Endodermal cell (in vitro differentiated cells): ENCODE data around the gene AP3D1. TPM values are rescaled to one million over a fixed set of nuclear protein-coding genes. Genes with fewer than 3 reads are reported as not detected.
"Not testable (repeated sequence)": the region's sequence is repeated elsewhere in the genome, so short reads cannot be mapped to it uniquely, and the experiment has no call there.

Experiments used
- DNase-seq: peaks from one replicate; pipeline ENCODE4 v3.0.0-alpha.2; 2017
- H3K27ac ChIP-seq: 2 replicates; pipeline ENCODE4 v1.5.1; 2013; ENCODE audit warnings: mild to moderate bottlenecking, low read depth, low read length, moderate library complexity
- H3K27me3 ChIP-seq: 2 replicates; pipeline ENCODE4 v1.6.1; 2013; ENCODE audit warnings: mild to moderate bottlenecking, low read length, moderate library complexity; ENCODE audit not compliant: insufficient read depth, control insufficient read depth, poor library complexity, severe bottlenecking
- H3K36me3 ChIP-seq: 2 replicates; pipeline ENCODE4 v1.7.0; 2013; ENCODE audit warnings: mild to moderate bottlenecking, low read length, moderate library complexity; ENCODE audit not compliant: control insufficient read depth, insufficient read depth
- H3K4me1 ChIP-seq: one replicate; pipeline ENCODE4 v1.7.0; 2013; ENCODE audit warnings: low read length; ENCODE audit not compliant: control insufficient read depth, insufficient read depth
- H3K4me3 ChIP-seq: 2 replicates; pipeline ENCODE4 v1.5.1; 2013; ENCODE audit warnings: mild to moderate bottlenecking, low read length, moderate library complexity
- H3K9ac ChIP-seq: 2 replicates; pipeline ENCODE4 v1.6.1; 2013; ENCODE audit warnings: mild to moderate bottlenecking, low read length, moderate library complexity; ENCODE audit not compliant: poor library complexity, severe bottlenecking; ENCODE audit errors: extremely low read depth
- H3K9me3 ChIP-seq: 2 replicates; pipeline ENCODE4 v1.6.1; 2013; ENCODE audit warnings: mild to moderate bottlenecking, low read length, moderate library complexity; ENCODE audit not compliant: control insufficient read depth
- H3K27ac Mint-ChIP-seq: 2 replicates; pipeline ENCODE4 v1.8.0; 2020; ENCODE audit warnings: mixed read lengths
- H3K27me3 Mint-ChIP-seq: 2 replicates; pipeline ENCODE4 v1.8.0; 2021; ENCODE audit warnings: mild to moderate bottlenecking, mixed read lengths; ENCODE audit not compliant: insufficient read depth
- H3K36me3 Mint-ChIP-seq: 2 replicates; pipeline ENCODE4 v1.8.0; 2020; ENCODE audit warnings: low read depth, mixed read lengths
- H3K4me1 Mint-ChIP-seq: 2 replicates; pipeline ENCODE4 v1.8.0; 2020; ENCODE audit warnings: mixed read lengths
- H3K4me3 Mint-ChIP-seq: 2 replicates; pipeline ENCODE4 v1.8.0; 2020; ENCODE audit warnings: mild to moderate bottlenecking, moderate library complexity, mixed read lengths
- H3K9me3 Mint-ChIP-seq: 2 replicates; pipeline ENCODE4 v1.8.0; 2020; ENCODE audit warnings: mild to moderate bottlenecking, mixed read lengths
- CTCF ChIP-seq: fragments of 200-600 bp; sonication (generic); conservative IDR thresholded peaks from 2 replicates; pipeline ENCODE4 v1.5.0; 2021; ENCODE audit warnings: antibody characterized with exemption, mild to moderate bottlenecking
- WGBS, 2 experiments: methylation state at CpG; one replicate each; pipeline versions ENCODE4 v1.1.5 to v1.1.7; 2013; ENCODE audit warnings: missing lambda C conversion rate in 2 of 2, mixed read lengths in 1 of 2; ENCODE audit not compliant: insufficient coverage in 1 of 2, insufficient read length in 1 of 2; 5-methylcytosine and 5-hydroxymethylcytosine counted together
- total RNA-seq, 2 donors: library from RNA; stranded (reverse); fragmentation: NEBNext Ultra II Directional in 1 of 2; extraction: Animal tissue kit (Norgen Biotek cat#: 25700) in 1 of 2; gene quantifications; 2 replicates in 1 of 2; 3 replicates in 1 of 2; pipeline ENCODE4 v1.2.1, GENCODE V29; 2021

The AP3D1 gene
- total RNA-seq, 2 donors from 2014 or later: 162 to 181 TPM

GRCh38 chr19:2132731-2133490 is 18.5 kb downstream of the AP3D1 start:
- Histone ChIP-seq H3K27ac (no peak overlapping the region), H3K9ac (no peak overlapping the region), H3K9me3 (no peaks in the 10 kb centered on the region), H3K4me1 (no peaks in the 10 kb centered on the region), H3K36me3 (peaks cover 55% of the 10 kb centered on the region), H3K4me3 (no peak overlapping the region), H3K27me3 (no peaks in the 10 kb centered on the region)
- no peaks in the 10 kb centered on the region for H3K9me3 Mint-ChIP-seq
- 93% methylated on average over 16 to 19 of the region's 19 CpGs for WGBS, 2 experiments
- H3K36me3 Mint-ChIP-seq: peaks cover 48% of the 10 kb centered on the region
- no peaks in the 10 kb centered on the region for H3K27me3 Mint-ChIP-seq
- H3K27ac Mint-ChIP-seq: no peak overlapping the region
- H3K4me3 Mint-ChIP-seq: no peak overlapping the region
- TF ChIP-seq CTCF: no peak
- no peaks in the 10 kb centered on the region for H3K4me1 Mint-ChIP-seq
- DNase-seq: no peak

GRCh38 chr19:2132191-2132590 is 19.2 kb downstream of the AP3D1 start:
- no peak for DNase-seq
- TF ChIP-seq CTCF: no peak
- Histone ChIP-seq H3K27ac (no peak overlapping the region), H3K9me3 (no peaks in the 10 kb centered on the region), H3K27me3 (no peaks in the 10 kb centered on the region), H3K4me3 (no peak overlapping the region), H3K4me1 (no peaks in the 10 kb centered on the region), H3K36me3 (peaks cover 54% of the 10 kb centered on the region), H3K9ac (no peak overlapping the region)
- no peak overlapping the region for H3K4me3 Mint-ChIP-seq
- no peaks in the 10 kb centered on the region for H3K9me3 Mint-ChIP-seq
- 95 to 99% methylated on average over 14 of the region's 14 CpGs for WGBS, 2 experiments
- H3K4me1 Mint-ChIP-seq: no peaks in the 10 kb centered on the region
- H3K27ac Mint-ChIP-seq: no peak overlapping the region
- H3K27me3 Mint-ChIP-seq: no peaks in the 10 kb centered on the region
- peaks cover 49% of the 10 kb centered on the region for H3K36me3 Mint-ChIP-seq

GRCh38 chr19:2131012-2131975 is 20.1 kb downstream of the AP3D1 start:
- DNase-seq, H3K27ac Mint-ChIP-seq, H3K4me3 Mint-ChIP-seq, H3K4me1 ChIP-seq, H3K9me3 Mint-ChIP-seq, H3K9ac ChIP-seq, H3K27ac ChIP-seq, H3K4me3 ChIP-seq, H3K27me3 ChIP-seq, H3K4me1 Mint-ChIP-seq, H3K27me3 Mint-ChIP-seq, H3K9me3 ChIP-seq: not testable (repeated sequence)
- WGBS, 2 experiments: 91 to 93% methylated on average over 29 to 67 of the region's 67 CpGs
- peaks cover 55% of the 10 kb centered on the region for H3K36me3 ChIP-seq
- H3K36me3 Mint-ChIP-seq: peaks cover 54% of the 10 kb centered on the region
